Suprapubic skin (tissue), 4 donors: ENCODE results near the gene RGS7BP.

ENCODE experiments used
- CTCF ChIP-seq, 2 donors: fragments of 200-600 bp in 1 of 2; fragments of 450-650 bp in 1 of 2; sonication (generic) in 1 of 2; IDR thresholded peaks; one replicate each; pipeline ENCODE4 v1.5.1; 2016 to 2019; ENCODE audit warnings: antibody characterized with exemption in 2 of 2, mild to moderate bottlenecking in 1 of 2, moderate library complexity in 1 of 2
- EP300 ChIP-seq: sonication (generic); formaldehyde crosslinking; IDR thresholded peaks from one replicate; pipeline ENCODE4 v1.6.1; 2017; ENCODE audit warnings: antibody characterized with exemption
- POLR2A ChIP-seq, 2 donors: fragments of 450-650 bp; IDR thresholded peaks; one replicate each; pipeline ENCODE4 v1.6.1; 2017; ENCODE audit warnings: antibody characterized with exemption in 2 of 2, mild to moderate bottlenecking in 2 of 2, moderate library complexity in 2 of 2
- POLR2AphosphoS5 ChIP-seq, 3 donors: sonication (generic); formaldehyde crosslinking; IDR thresholded peaks; one replicate each; pipeline ENCODE4 v1.6.1; 2017; ENCODE audit warnings: antibody characterized with exemption in 3 of 3

GRCh38 chr5:64637837-64638443 lies 132.1 kb downstream of the RGS7BP start:
- no peak for TF ChIP-seq EP300
- TF ChIP-seq POLR2A (IDR thresholded peaks at IDR 0.05), result no peak
- no peak for TF ChIP-seq CTCF (IDR thresholded peaks at IDR 0.05)
- no peak for TF ChIP-seq POLR2AphosphoS5 (IDR thresholded peaks at IDR 0.05)
